Aorta (tissue), 5 donors: Measurements from ENCODE around the gene TRMT2A. TPM values are rescaled to one million over a fixed set of nuclear protein-coding genes. Genes with fewer than 3 reads are reported as not detected.
A peak's percentile ranks its signal among the peaks of the same experiment; 100 is the strongest.

Experiments
- ATAC-seq: fragments of 200-7000 bp; cut with Tn5 transposase; one replicate; pipeline ENCODE4 v1.9.1; 2022; ENCODE audit warnings: moderate library complexity; ENCODE audit not compliant: low FRiP score
- DNase-seq, 2 donors: peaks; one replicate each; pipeline ENCODE4 v3.0.0-alpha.2; 2020
- H3K27ac ChIP-seq, 2 donors: one replicate each; pipeline ENCODE4 v1.5.1; 2013; ENCODE audit warnings: low read length in 2 of 2, mild to moderate bottlenecking in 2 of 2, moderate library complexity in 2 of 2, control low read depth in 1 of 2, inconsistent platforms in 1 of 2, low read depth in 1 of 2
- H3K27me3 ChIP-seq, 2 donors: one replicate each; pipeline ENCODE4 v1.6.1; 2013; ENCODE audit warnings: control low read depth in 1 of 2, low read length in 1 of 2, mild to moderate bottlenecking in 1 of 2, moderate library complexity in 1 of 2; ENCODE audit not compliant: insufficient read depth in 2 of 2, control insufficient read depth in 1 of 2
- H3K36me3 ChIP-seq, 2 donors: one replicate each; pipeline ENCODE4 v1.6.1; 2013; ENCODE audit warnings: control low read depth in 1 of 2, low read length in 1 of 2, mild to moderate bottlenecking in 1 of 2; ENCODE audit not compliant: insufficient read depth in 2 of 2, control insufficient read depth in 1 of 2
- H3K4me1 ChIP-seq, 2 donors: one replicate each; pipeline ENCODE4 v1.6.1; 2013; ENCODE audit warnings: low read length in 2 of 2, control low read depth in 1 of 2, mild to moderate bottlenecking in 1 of 2, moderate library complexity in 1 of 2; ENCODE audit not compliant: insufficient read depth in 2 of 2, control insufficient read depth in 1 of 2
- H3K4me3 ChIP-seq, 2 donors: one replicate each; pipeline ENCODE4 v1.5.1; 2013; ENCODE audit warnings: low read length in 2 of 2, control low read depth in 1 of 2, mild to moderate bottlenecking in 1 of 2
- H3K9me3 ChIP-seq: one replicate; pipeline ENCODE4 v1.6.1; 2013; ENCODE audit warnings: mild to moderate bottlenecking, low read length; ENCODE audit not compliant: control insufficient read depth
- WGBS, 2 donors: extraction: QIAGEN DNeasy Blood & Tissue Kit; methylation state at CpG; one replicate each; pipeline ENCODE4 v1.1.7; 2013; 5-methylcytosine and 5-hydroxymethylcytosine counted together
- intact Hi-C, 2 donors: fragments of 100-400 bp; cut with DNase I; formaldehyde crosslinking; loops; one replicate each; pipeline versions ENCODE4 v1.14.2 to v1.15.0; 2022
- polyA plus RNA-seq, 2 donors: library from polyadenylated mRNA; stranded (reverse); fragments of 200-250 nt; gene quantifications; one replicate each; pipeline ENCODE4 v1.2.3, GENCODE V29; 2013
- total RNA-seq, 2 donors: library from RNA; stranded (reverse); fragmentation: NEBNext Ultra II Directional; extraction: Animal tissue kit (Norgen Biotek cat#: 25700); gene quantifications; one replicate each; pipeline ENCODE4 v1.2.1, GENCODE V29; 2021
- donor health status: healthy with polysubstance abuse.
- donor health status: Bipolar disorder and iron deficiency.
- donor health status: DM: no; HTN: no; CAD: no.
- donor health status: DM: no; HTN: no; CAD: no.
- donor health status: DM: yes; HTN: yes; CAD: no.

Gene TRMT2A
- total and polyA plus RNA-seq, 4 donors = 15.9 to 152 (median 46.2) TPM

DNA sequence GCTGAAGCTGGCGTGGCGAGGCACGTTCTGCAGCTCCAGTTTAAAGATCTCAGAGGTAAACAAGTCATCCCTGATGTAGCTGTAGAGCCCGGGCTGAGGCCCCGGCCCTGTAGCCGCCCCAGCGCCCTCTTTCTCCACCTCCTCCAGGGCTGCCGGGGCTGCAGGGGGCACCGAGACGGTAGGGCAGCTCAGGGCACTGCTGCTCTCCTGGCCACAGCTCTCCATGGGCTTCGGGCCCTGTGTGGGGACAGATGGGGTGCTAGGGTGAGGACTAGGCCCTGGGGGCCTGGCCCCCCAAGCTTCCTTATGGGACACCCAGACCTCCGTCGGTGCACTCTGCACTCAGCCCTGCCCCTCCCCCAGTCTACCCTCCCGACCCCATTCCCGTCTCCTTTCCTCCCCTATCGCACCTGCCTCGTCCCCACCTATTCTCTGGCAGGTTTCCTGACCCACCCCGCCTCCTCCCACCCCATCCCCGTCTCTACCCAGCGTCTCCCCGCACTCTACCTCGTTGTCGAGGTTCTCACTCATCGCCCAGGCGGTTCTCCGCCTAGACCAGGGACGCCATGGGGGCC is 563 bp downstream of the TRMT2A start:
- WGBS, 2 donors = 11 to 12% methylated on average over 27 of the region's 27 CpGs
- H3K36me3 ChIP-seq = no peaks in the 10 kb centered on the region
- no peaks in the 10 kb centered on the region for H3K9me3 ChIP-seq
- no peaks in the 10 kb centered on the region for H3K4me1 ChIP-seq
- no peak for DNase-seq
- peak overlapping the region in 1 of 2 donors; percentile 60 for H3K4me3 ChIP-seq
- ATAC-seq = peak; percentile 2
- intact Hi-C loops = loop anchor here (2.0 to 5.0 kb wide), 2 partner anchors 34 to 36 kb away; partner anchors contain the start of gene DGCR8 (in 2 of the 2)
- peak overlapping the region in 1 of 2 donors; percentile 60 for H3K27ac ChIP-seq
- no peaks in the 10 kb centered on the region for H3K27me3 ChIP-seq

DNA sequence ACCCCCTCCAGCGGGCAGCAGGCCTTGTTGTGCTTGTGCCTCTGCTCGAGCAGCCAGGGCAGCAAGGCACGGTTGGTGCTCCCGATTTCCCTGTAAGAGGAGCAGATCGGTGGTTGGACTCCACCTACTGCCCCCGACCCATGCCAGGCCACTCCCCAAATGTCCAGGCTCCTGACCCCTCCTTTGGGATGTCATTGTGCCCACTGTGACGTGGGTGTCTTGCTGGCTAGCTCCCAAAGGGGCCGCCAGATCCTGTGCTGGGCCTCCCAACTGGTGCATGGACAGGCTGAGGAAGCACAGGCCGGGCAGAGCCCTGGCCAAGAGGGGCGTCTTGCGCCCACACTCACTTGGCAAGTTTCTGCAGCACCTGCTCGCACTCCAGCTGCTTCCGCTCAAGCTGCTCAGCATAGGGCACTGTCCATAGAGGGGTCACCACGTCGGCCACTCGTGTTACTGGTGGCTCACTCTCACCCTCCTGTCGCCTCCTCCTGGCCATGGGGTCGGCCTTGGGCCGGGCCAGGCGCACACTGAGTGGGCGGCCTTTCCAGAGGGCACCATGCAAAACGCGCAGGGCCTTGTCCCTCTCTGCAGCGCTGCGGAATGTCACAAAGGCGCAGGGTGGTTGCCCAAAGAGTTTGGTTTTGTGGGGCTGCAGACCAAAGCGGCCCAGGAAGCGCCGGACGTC is 1.2 kb downstream of the TRMT2A start, which contains the start of gene RANBP1:
RANBP1 (plus strand) TSS at position 414 of the 685 bp plus-strand sequence; CDS start at position 495, 81 bp downstream.
- H3K4me3 ChIP-seq = peak within 1 kb of the TSS in 1 of 2 donors; percentile 60
- H3K27ac ChIP-seq = peak within 1 kb of the TSS in 1 of 2 donors; percentile 60
- ATAC-seq = no peak
- no peaks in the 10 kb centered on the region for H3K36me3 ChIP-seq
- H3K4me1 ChIP-seq = no peaks in the 10 kb centered on the region
- 67 to 68% methylated on average over 30 of the region's 30 CpGs for WGBS, 2 donors
- no peaks in the 10 kb centered on the region for H3K9me3 ChIP-seq
- intact Hi-C loops = loop anchor here (2.0 to 5.0 kb wide), 2 partner anchors 34 to 35 kb away; partner anchors contain the start of gene DGCR8 (in 2 of the 2)
- peak; percentile 50 to 75 for DNase-seq
- H3K27me3 ChIP-seq = no peaks in the 10 kb centered on the region

DNA sequence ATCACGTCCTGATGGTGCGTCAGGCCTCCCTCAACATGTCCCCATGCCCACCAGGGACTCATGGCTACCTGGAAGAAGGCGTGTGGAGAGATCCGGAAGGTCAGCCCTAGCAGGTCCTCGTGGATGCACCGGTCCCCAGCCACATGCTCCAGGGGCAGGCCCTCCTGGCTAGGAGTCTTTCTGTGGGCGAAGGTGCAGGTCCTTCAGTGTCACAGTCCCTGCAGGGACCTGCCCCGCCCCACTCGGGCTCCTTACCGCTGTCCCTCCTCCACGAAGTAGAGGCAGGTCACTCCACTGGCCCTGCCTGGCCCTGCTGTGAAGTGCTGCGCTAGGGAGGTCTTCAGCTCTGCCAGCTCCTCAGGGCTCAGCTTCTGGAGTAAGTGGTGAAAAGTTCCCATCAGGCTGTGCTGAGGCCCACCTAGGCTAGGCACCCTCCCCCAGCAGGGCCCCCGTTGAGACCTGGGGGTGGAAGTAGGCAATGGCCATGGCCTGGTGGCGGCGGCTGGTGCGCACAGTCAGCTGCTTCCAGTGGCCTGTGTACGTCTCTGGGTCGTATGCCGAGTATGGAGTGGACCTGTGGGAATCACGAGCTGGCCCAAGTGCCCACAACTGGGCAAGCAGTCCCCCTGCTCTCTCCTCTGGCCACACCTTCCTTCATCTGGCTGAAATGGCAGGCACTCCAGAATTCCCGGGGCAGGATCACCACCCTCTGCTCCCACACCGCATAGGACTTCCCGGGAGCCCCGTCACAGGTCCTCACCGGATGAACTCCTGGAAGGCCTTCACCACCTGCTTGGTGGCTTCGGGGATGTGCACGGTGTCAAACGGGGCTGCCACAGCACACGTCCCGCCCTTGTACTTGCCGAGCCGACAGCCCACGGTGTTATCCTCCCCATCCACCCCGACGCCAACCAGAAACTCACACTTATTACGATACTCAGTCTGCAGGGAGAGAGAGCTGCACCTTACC is 2.2 kb downstream of the TRMT2A start:
- 85 to 86% methylated on average over 36 of the region's 36 CpGs for WGBS, 2 donors
- no peaks in the 10 kb centered on the region for H3K4me1 ChIP-seq
- H3K4me3 ChIP-seq = no peak overlapping the region
- peak; percentile 47 to 65 for DNase-seq
- H3K36me3 ChIP-seq = peaks cover 0 to 3% of the 10 kb centered on the region in 2 donors
- no peaks in the 10 kb centered on the region for H3K27me3 ChIP-seq
- no peak for ATAC-seq
- H3K27ac ChIP-seq = no peak overlapping the region
- H3K9me3 ChIP-seq = no peaks in the 10 kb centered on the region
- intact Hi-C loops = loop anchor here in 1 of 2 donors (5.0 kb wide), 1 partner anchor 32 kb away; the partner anchor contains the start of gene DGCR8

DNA sequence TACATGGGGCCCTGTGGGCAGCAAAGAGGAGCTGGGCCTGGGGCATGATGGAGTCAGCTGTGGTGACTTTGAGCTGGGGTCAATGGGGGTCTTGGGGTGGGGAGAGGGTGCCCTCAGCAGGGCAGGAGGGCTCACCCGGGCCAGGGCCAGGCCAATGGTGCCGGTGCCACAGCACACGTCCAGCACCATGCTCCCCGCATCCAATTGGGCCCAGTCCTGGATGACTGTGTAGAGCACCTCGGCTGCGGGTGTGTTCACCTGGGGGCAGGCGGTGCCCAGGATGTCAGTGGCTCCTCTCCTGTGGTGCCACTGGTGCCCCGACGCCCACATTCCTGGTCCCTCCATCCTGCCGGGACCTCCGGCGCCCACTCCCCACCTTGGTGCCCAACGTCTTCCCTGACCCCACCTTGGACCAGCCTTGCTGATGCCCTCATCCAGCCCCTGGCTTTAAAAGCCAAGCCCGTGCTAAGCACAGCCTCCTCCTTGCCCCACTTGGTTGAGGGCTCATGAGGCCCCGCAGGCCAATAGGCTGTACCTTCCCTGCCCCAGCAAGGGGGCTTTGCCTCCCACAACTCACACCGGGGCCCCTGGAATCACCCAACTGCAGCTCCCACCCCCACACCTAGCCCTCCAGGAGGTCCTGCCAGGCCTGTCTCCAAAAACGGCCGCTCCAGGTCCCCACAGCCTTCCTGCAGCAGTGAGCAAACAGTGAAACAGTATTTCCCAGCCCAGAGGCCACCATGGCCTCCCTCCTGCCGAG is 3.3 kb downstream of the TRMT2A start:
- DNase-seq (peak; percentile 40 to 73), ATAC-seq (no peak)
- Histone ChIP-seq H3K27ac (no peak overlapping the region), H3K9me3 (no peaks in the 10 kb centered on the region), H3K27me3 (no peaks in the 10 kb centered on the region), H3K4me1 (no peaks in the 10 kb centered on the region), H3K36me3 (peaks cover 0 to 4% of the 10 kb centered on the region in 2 donors), H3K4me3 (no peak overlapping the region)
- intact Hi-C loops = no loop called here
- WGBS, 2 donors = 79 to 80% methylated on average over 19 of the region's 19 CpGs

DNA sequence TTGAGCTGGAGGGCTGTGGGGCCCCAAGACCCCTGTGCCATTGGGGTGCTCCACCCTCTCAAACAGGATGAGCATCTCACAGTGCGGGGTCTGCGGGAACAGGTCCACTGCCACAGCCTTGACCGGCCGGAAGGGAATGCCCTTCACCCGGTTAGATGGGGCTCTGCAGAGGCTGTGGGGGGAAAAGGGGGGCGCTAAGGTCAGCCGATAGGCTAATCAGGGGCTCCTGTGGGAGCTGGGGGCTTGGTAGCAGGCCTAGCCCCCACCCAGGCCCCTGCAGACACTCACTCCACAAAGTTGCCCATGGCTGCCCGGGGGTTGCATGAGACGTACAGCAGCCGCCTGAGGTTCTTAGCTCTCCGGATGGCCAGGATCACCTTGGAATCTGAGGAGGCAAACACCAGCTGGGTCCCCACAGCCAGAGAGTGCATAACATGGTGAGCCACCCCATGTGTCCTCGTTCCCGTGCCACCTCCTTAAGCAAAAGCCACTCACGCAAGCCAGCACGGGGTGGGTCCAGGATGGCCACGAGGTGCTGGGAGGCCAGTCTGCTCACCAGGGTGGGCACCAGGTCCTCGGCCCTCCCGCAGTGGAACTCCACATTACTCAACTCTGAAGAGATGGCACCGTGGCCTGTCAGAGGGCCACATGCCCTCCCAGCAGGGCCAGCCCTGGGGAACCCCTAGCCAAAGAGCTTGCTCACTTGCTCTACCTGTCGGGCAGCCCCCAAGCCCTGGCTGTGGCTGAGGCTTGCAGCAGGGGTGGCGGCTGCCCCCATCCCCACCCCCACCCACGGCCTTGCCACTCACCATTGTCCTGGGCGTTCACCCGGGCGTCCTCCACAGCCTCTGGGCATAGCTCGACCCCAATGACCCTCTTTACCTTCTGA is 4.2 kb downstream of the TRMT2A start:
- H3K27me3 ChIP-seq = no peaks in the 10 kb centered on the region
- 78 to 80% methylated on average over 26 of the region's 26 CpGs for WGBS, 2 donors
- DNase-seq (peak; percentile 42 to 70), ATAC-seq (no peak)
- H3K27ac ChIP-seq = no peak overlapping the region
- no peaks in the 10 kb centered on the region for H3K9me3 ChIP-seq
- H3K36me3 ChIP-seq = peaks cover 0 to 4% of the 10 kb centered on the region in 2 donors
- intact Hi-C loops = no loop called here
- no peak overlapping the region for H3K4me3 ChIP-seq
- H3K4me1 ChIP-seq = no peaks in the 10 kb centered on the region

DNA sequence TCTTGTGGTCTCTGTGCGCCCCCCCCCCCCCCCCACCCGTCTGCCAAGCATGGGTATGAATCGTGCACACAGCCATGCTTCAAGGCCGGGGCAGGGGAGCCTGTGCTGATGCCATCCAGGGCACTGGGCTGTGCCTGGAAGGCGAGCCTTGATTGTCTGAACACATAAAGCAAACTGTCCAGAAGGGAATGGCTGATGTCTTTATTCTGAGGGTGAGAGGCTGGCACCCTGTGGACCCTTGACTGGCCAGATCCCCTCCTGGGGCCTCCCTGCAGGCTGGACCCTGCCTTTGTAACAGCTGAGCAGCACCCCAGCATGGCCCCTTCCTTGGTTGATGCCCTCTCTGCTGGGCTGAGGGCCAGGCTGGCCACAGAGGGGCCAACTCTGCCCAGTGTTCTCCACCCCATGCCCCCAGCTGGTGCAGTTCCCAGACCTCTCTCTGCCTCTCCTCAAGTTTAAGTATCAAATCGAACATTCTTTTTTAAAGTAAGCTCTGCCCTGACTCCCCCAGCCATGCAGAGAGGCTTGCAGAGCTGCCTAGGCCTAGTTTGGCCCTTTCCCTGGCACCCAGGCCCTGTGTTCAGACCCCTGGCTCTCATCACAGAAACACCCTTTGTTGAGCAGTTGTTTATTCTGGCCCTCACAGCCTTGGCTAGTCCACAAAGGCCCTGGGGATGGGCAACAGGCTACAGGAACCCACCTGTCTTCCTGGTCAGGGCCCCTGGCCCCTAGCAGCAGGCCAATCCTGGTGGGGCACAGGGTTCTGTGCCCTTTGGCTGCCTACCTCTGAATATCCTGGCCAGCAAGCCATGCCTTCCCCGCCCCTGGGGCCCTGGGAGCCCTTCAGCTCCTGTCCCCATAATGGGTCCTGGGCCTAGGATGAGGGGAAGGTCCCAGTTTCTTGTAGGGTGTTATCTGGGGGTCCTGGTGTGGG is 5.1 kb downstream of the TRMT2A start:
- peak; percentile 29 to 57 for DNase-seq
- no peaks in the 10 kb centered on the region for H3K4me1 ChIP-seq
- 57 to 61% methylated on average over 6 to 7 of the region's 7 CpGs for WGBS, 2 donors

More for the DNA sequence above, 5.1 kb downstream of the TRMT2A start:
- Histone ChIP-seq H3K27ac (no peak overlapping the region), H3K9me3 (no peaks in the 10 kb centered on the region), H3K4me3 (no peak overlapping the region), H3K27me3 (no peaks in the 10 kb centered on the region), H3K36me3 (peaks cover 0 to 9% of the 10 kb centered on the region in 2 donors)
- no peak for ATAC-seq
- intact Hi-C loops = no loop called here
